HCT116 (cell line): Measurements from ENCODE around the gene CPLX3. TPM values are rescaled to one million over a fixed set of nuclear protein-coding genes. Genes with fewer than 3 reads are reported as not detected.
A peak's percentile ranks its signal among the peaks of the same experiment; 100 is the strongest.

Experiments
- ATAC-seq: fragments of 200-7000 bp; cut with Tn5 transposase; 2 replicates; pipeline ENCODE4 v1.9.1; 2020; ENCODE audit warnings: mild to moderate bottlenecking, moderate library complexity
- BruUV-seq: library from RNA; stranded (reverse); fragments of 400-500 nt; replicated peaks from 2 replicates; lab custom pipeline; 2021; lab: Mats Ljungman, UMichigan
- CTCF ChIA-PET: fragments of 300-600 bp; sonication (Branson Sonifier 250); formaldehyde crosslinking; loops from one replicate; lab custom pipeline; 2021; ENCODE audit warnings: antibody characterized with exemption; lab: Charles Lee
- POLR2A ChIA-PET: fragments of 300-600, 350-600 bp; sonication (Branson Sonifier 250); formaldehyde crosslinking; loops from one replicate; lab custom pipeline; 2021; ENCODE audit warnings: antibody characterized with exemption; lab: Charles Lee
- RAD21 ChIA-PET, 2 experiments: fragments of 300-600 bp; sonication (Branson Sonifier 250); formaldehyde crosslinking; loops; one replicate each; lab custom pipeline; 2023; ENCODE audit warnings: low total read pairs in 2 of 2; ENCODE audit not compliant: uncharacterized antibody in 2 of 2, unreplicated experiment in 2 of 2, low non-redundant PET in 1 of 2; lab: Charles Lee
- DNase-seq: peaks from one replicate; pipeline ENCODE4 v3.0.0-alpha.2; 2010; ENCODE audit warnings: low read depth, low spot score
- H2AFZ ChIP-seq: fragments of 200-600 bp; shearing (Covaris generic), sonication (generic); 2 replicates; pipeline ENCODE4 v1.6.1; 2017; ENCODE audit warnings: low read depth, mixed run types, mixed read lengths, antibody characterized with exemption, low read length; ENCODE audit not compliant: poor library complexity, severe bottlenecking
- H3K27ac ChIP-seq: 2 replicates; pipeline ENCODE4 v1.5.1; 2012; ENCODE audit warnings: low read depth, low read length
- H3K27me3 ChIP-seq: fragments of 200-600 bp; sonication (generic); 2 replicates; pipeline ENCODE4 v1.6.1; 2016; ENCODE audit warnings: mixed run types, low read length, mixed read lengths; ENCODE audit not compliant: insufficient read depth
- H3K36me3 ChIP-seq, 2 experiments: fragments of 200-500 bp in 1 of 2; fragments of 200-600 bp in 1 of 2; sonication (Bioruptor generic) in 1 of 2; sonication (generic) in 1 of 2; 2 replicates each; pipeline versions ENCODE4 v1.5.1 to v1.6.1; 2014 to 2016; ENCODE audit warnings: low read length in 2 of 2, inconsistent platforms in 1 of 2, mixed read lengths in 1 of 2, mixed run types in 1 of 2; ENCODE audit not compliant: insufficient read depth in 2 of 2, control insufficient read depth in 1 of 2
- H3K4me1 ChIP-seq, 2 experiments: fragments of 200-600 bp in 1 of 2; sonication (generic) in 1 of 2; 2 replicates each; pipeline versions ENCODE4 v1.5.1 to v1.6.1; 2012 to 2017; ENCODE audit warnings: low read length in 2 of 2, inconsistent platforms in 1 of 2, mild to moderate bottlenecking in 1 of 2, mixed read lengths in 1 of 2, mixed run types in 1 of 2, moderate library complexity in 1 of 2; ENCODE audit not compliant: insufficient read depth in 2 of 2, control insufficient read depth in 1 of 2
- H3K4me2 ChIP-seq: fragments of 200-600 bp; sonication (generic); 2 replicates; pipeline ENCODE4 v1.6.1; 2017; ENCODE audit warnings: mixed run types, low read length, mixed read lengths
- H3K4me3 ChIP-seq, 2 experiments: fragments of 200-600 bp in 1 of 2; sonication (generic) in 1 of 2; replicated peaks in 1 of 2; 2 replicates each; pipeline ENCODE4 v1.5.1; 2011 to 2016; ENCODE audit warnings: low read length in 2 of 2, control low read depth in 1 of 2, low read depth in 1 of 2, mild to moderate bottlenecking in 1 of 2, mixed read lengths in 1 of 2, mixed run types in 1 of 2
- H3K79me2 ChIP-seq: fragments of 200-600 bp; sonication (generic); 2 replicates; pipeline ENCODE4 v1.6.1; 2017; ENCODE audit warnings: mild to moderate bottlenecking, mixed run types, low read length, moderate library complexity, mixed read lengths; ENCODE audit not compliant: insufficient read depth
- H3K9ac ChIP-seq: fragments of 200-600 bp; sonication (generic); 2 replicates; pipeline ENCODE4 v1.6.1; 2016; ENCODE audit warnings: low read length, mixed read lengths
- H3K9me2 ChIP-seq: fragments of 200-600 bp; sonication (generic), shearing (Covaris generic); 2 replicates; pipeline ENCODE4 v1.6.1; 2017; ENCODE audit warnings: mixed run types, mild to moderate bottlenecking, moderate library complexity; ENCODE audit not compliant: insufficient read depth
- H3K9me3 ChIP-seq, 2 experiments: fragments of 200-500 bp in 1 of 2; fragments of 200-600 bp in 1 of 2; sonication (Bioruptor generic) in 1 of 2; sonication (generic) in 1 of 2; 2 replicates each; pipeline ENCODE4 v1.6.1; 2014 to 2017; ENCODE audit warnings: low read length in 2 of 2, mixed read lengths in 2 of 2, inconsistent platforms in 1 of 2, low read depth in 1 of 2, mild to moderate bottlenecking in 1 of 2, mixed run types in 1 of 2, moderate library complexity in 1 of 2; ENCODE audit not compliant: control insufficient read depth in 1 of 2, insufficient read depth in 1 of 2
- H4K20me1 ChIP-seq: fragments of 200-600 bp; sonication (generic), shearing (Covaris generic); 2 replicates; pipeline ENCODE4 v1.6.1; 2017; ENCODE audit warnings: mixed run types, mild to moderate bottlenecking, moderate library complexity; ENCODE audit not compliant: insufficient read depth
- CEBPB ChIP-seq: IDR thresholded peaks from 2 replicates; pipeline ENCODE4 v1.6.1; 2012; ENCODE audit warnings: low read depth
- EZH2phosphoT487 ChIP-seq: fragments of 200-600 bp; IDR thresholded peaks from 2 replicates; pipeline ENCODE4 v1.6.1; 2018; ENCODE audit warnings: antibody characterized with exemption, borderline replicate concordance
- SIN3A ChIP-seq: IDR thresholded peaks from 2 replicates; pipeline ENCODE4 v1.6.1; 2012; ENCODE audit warnings: low read depth
- ZFX ChIP-seq: fragments of 450-650 bp; IDR thresholded peaks from 2 replicates; pipeline ENCODE4 v1.6.1; 2017
- intact Hi-C: fragments of 100-400 bp; cut with micrococcal nuclease; formaldehyde crosslinking; loops from 2 replicates; pipeline ENCODE4 v1.10.0; 2022
- total RNA-seq: library from RNA; stranded (reverse); gene quantifications from one replicate; pipeline ENCODE4 v1.2.1, GENCODE V29; 2021; ENCODE audit not compliant: unreplicated experiment
- TF ChIP-seq, protein P1 (sequence below): IDR thresholded peaks from 2 replicates; pipeline ENCODE4 v1.6.1; 2012

The CPLX3 gene
- total RNA-seq, 1 experiment from 2014 or later: not detected

DNA sequence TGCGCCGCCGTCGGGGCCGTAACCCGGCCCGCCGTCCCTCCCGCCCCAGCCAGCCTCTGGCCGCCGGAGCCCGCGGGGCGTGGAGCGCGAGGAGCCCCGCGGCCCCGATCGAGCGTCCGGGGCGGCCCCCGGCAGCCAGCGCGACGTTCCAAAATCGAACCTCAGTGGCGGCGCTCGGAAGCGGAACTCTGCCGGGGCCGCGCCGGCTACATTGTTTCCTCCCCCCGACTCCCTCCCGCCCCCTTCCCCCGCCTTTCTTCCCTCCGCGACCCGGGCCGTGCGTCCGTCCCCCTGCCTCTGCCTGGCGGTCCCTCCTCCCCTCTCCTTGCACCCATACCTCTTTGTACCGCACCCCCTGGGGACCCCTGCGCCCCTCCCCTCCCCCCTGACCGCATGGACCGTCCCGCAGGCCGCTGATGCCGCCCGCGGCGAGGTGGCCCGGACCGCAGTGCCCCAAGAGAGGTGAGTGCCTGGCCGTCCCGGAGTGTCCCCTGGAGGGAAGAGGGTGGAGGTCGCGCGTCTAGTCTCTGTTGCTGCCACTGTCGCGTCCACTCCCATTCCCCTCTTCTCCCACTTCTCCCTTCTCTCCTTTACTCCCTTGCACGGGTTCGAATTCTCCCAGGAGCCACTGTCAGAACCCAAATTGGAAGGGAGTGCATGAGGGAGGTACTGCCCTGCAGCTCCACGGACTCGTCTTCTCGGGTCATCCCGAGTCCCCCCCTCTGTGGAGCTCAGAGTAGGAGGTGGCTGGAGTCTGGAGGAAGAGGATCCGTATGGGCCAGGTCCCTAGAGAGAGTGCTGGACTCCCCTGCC, 44.0 kb upstream of the CPLX3 start:
- CTCF ChIA-PET: interaction anchor here (0.7 to 3.0 kb wide), 5 partner anchors 11 to 168 kb away, joined by 3 to 8 read pairs (median 3); no protein-coding TSS in a partner anchor
- peaks cover 48% of the 10 kb centered on the region for H3K79me2 ChIP-seq

GRCh38 chr15:74783072-74783807, 43.2 kb upstream of the CPLX3 start:
- H3K4me3 ChIP-seq: peak overlapping the region; percentile 92 to 93
- H3K9me3 ChIP-seq: no peaks in the 10 kb centered on the region
- TF ChIP-seq, protein P1, sequence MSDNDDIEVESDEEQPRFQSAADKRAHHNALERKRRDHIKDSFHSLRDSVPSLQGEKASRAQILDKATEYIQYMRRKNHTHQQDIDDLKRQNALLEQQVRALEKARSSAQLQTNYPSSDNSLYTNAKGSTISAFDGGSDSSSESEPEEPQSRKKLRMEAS: peak; percentile 59; the same call in 1 of the 2 replicates
- no peak for TF ChIP-seq EZH2phosphoT487
- peaks cover 56% of the 10 kb centered on the region for H3K79me2 ChIP-seq
- H3K9ac ChIP-seq: peak overlapping the region; percentile 87
- no peaks in the 10 kb centered on the region for H3K27me3 ChIP-seq
- H4K20me1 ChIP-seq: no peaks in the 10 kb centered on the region; the same call in 1 of the 2 replicates
- H3K27ac ChIP-seq: peak overlapping the region; percentile 92
- ChIA-PET RAD21 (interaction anchor here in 1 of 2 experiments (1.3 kb wide), 1 partner anchor 119 kb away, joined by 3 read pairs; no protein-coding TSS in a partner anchor), CTCF (interaction anchor here (0.7 to 3.0 kb wide), 5 partner anchors 14 to 167 kb away, joined by 3 to 8 read pairs (median 4); no protein-coding TSS in a partner anchor), POLR2A (interaction anchor here (1.5 kb wide), 1 partner anchor 16 kb away, joined by 3 read pairs; no protein-coding TSS in a partner anchor)
- peaks cover 14 to 35% of the 10 kb centered on the region in 2 experiments for H3K4me1 ChIP-seq
- DNase-seq (no peak), ATAC-seq (peak; percentile 34)
- no TSS peak for BruUV-seq
- no peaks in the 10 kb centered on the region for H3K9me2 ChIP-seq
- H2AFZ ChIP-seq: no peak overlapping the region
- H3K4me2 ChIP-seq: peak overlapping the region; percentile 95
- intact Hi-C loops: loop anchor here (10.0 kb wide), 1 partner anchor 422 kb away; the partner anchor contains the start of gene C15orf39
- H3K36me3 ChIP-seq: peaks cover 0 to 5% of the 10 kb centered on the region in 2 experiments; a peak in 2 of 4 replicates

More for the DNA sequence above, 44.0 kb upstream of the CPLX3 start:
- intact Hi-C loops: loop anchor here (10.0 kb wide), 1 partner anchor 422 kb away; the partner anchor contains the start of gene C15orf39
- BruUV-seq: no TSS peak
- Histone ChIP-seq H3K9ac (peak overlapping the region; percentile 87), H3K4me2 (peak overlapping the region; percentile 95), H3K27me3 (no peaks in the 10 kb centered on the region), H3K9me3 (no peaks in the 10 kb centered on the region), H3K9me2 (no peaks in the 10 kb centered on the region), H3K36me3 (peaks cover 0 to 5% of the 10 kb centered on the region in 2 experiments; a peak in 2 of 4 replicates), H3K27ac (peak overlapping the region; percentile 92), H4K20me1 (no peaks in the 10 kb centered on the region; the same call in 1 of the 2 replicates), H3K4me3 (peak overlapping the region; percentile 92 to 93), H2AFZ (no peak overlapping the region), H3K4me1 (peaks cover 14 to 28% of the 10 kb centered on the region in 2 experiments)
- TF ChIP-seq ZFX (peak; percentile 60), SIN3A (0 out of 2 replicates have a peak, but pooled peaks have one; percentile 54), CEBPB (no peak)
- ATAC-seq (peak; percentile 49), DNase-seq (no peak)
- POLR2A ChIA-PET: interaction anchor here (1.5 kb wide), 1 partner anchor 17 kb away, joined by 3 read pairs; no protein-coding TSS in a partner anchor
- RAD21 ChIA-PET: no interaction called here
